ENCODE results near the gene CTNNBL1.

DNA sequence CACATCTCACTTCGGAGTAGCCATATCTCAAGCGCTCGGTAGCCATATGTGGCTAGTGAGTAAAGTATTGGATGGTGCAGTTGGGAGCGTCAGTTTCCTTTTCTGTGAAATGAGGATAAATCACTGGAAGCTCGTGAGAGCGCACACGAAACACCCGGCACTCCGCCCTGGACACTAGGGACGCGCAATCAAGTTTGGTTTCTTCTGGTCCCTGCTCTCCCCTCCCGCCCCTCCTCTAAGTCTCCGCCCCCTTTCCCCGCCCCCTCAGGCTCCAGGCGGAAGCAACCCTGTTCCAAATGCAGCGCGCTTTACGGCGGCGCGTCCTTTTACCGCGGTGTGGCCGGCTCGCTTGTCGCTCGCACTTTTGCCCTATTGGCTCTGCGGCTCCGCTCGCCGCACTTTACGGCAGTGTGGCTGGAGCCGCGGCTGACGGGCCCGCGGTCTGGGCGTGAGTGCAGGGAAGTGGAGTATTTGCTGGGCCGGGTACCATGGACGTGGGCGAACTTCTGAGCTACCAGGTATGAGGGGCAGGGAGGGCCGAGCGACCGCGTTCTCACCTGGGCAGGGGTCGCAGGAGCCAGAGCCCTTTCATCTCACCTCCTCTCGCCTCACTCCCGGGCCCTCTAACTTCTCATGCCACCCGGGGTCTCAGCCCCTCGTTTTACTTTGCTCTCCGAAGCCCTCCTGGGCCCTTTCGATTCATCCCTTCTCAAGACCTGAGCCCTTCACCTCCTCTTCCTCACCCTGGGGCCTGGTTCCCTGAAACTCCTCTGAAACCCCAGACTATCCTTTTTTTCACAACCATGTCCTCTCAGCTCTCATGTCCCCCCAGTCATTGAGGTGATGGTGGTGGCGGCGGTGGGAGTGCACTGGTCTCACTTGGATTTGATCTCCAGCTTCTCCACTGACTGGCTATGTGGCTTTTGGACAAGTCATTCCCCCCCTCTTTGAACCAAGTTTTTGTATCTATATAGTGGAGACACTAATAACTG, at the start of gene CTNNBL1:
- TF ChIP-seq ZNF274 (IDR thresholded peaks at IDR 0.05; ENCODE audit: low read depth, low read length) (no peak), YY1 (IDR thresholded peaks at IDR 0.05; ENCODE audit: insufficient read depth, insufficient read length) (no peak)

Measured in NT2/D1 (cell line).